ENCODE measurements around the gene PET117.
"Not testable (repeated sequence)": the region's sequence is repeated elsewhere in the genome, so short reads cannot be mapped to it uniquely, and the experiment has no call there.

The PET117 gene

GRCh38 chr20:18156045-18156444, 18.4 kb downstream of the PET117 start:
- DNase-seq (ENCODE audit: low read depth, low spot score) = no peak

GRCh38 chr20:18164356-18164755, 26.7 kb downstream of the PET117 start:
- DNase-seq (ENCODE audit: low read depth, low spot score) = no peak

- no peak for DNase-seq (ENCODE audit: low read depth, low spot score)
These were observed 27.9 kb downstream of the PET117 start for GRCh38 chr20:18165553-18165952.

- no peak for DNase-seq (ENCODE audit: low read depth, low spot score)
These were observed 28.7 kb downstream of the PET117 start for GRCh38 chr20:18166241-18166881.

GRCh38 chr20:18166950-18167349, 29.3 kb downstream of the PET117 start:
- no peak for DNase-seq (ENCODE audit: low read depth, low spot score)

GRCh38 chr20:18172379-18172778, 34.7 kb downstream of the PET117 start:
- DNase-seq (ENCODE audit: low read depth, low spot score) = no peak

GRCh38 chr20:18174906-18175683, 37.4 kb downstream of the PET117 start:
- no peak for DNase-seq (ENCODE audit: low read depth, low spot score)

GRCh38 chr20:18176318-18176785, 38.7 kb downstream of the PET117 start:
- DNase-seq (ENCODE audit: low read depth, low spot score) = no peak

- not testable (repeated sequence) for DNase-seq (ENCODE audit: low read depth, low spot score)
These were observed 42.7 kb downstream of the PET117 start for GRCh38 chr20:18180366-18180765.

GRCh38 chr20:18180815-18181214, 43.2 kb downstream of the PET117 start:
- no peak for DNase-seq (ENCODE audit: low read depth, low spot score)

- no peak for DNase-seq (ENCODE audit: low read depth, low spot score)
These were observed 49.4 kb downstream of the PET117 start for GRCh38 chr20:18187020-18187419.

GRCh38 chr20:18188434-18188833, 50.8 kb downstream of the PET117 start:
- DNase-seq (ENCODE audit: low read depth, low spot score) = no peak

GRCh38 chr20:18190338-18191233, 52.9 kb downstream of the PET117 start:
- DNase-seq (ENCODE audit: low read depth, low spot score) = no peak

GRCh38 chr20:18191306-18191705, 53.6 kb downstream of the PET117 start:
- DNase-seq (ENCODE audit: low read depth, low spot score) = no peak
